ENCODE measurements around the gene SLC5A11. TPM values are rescaled to one million over a fixed set of nuclear protein-coding genes. Genes with fewer than 3 reads are reported as not detected.

SLC5A11 gene
- total and polyA plus RNA-seq, 2 of the 13 experiments (the other 11 are each of a cell fraction or from before 2014, with no cell fraction given), result 1.2 to 3.3 TPM

DNA sequence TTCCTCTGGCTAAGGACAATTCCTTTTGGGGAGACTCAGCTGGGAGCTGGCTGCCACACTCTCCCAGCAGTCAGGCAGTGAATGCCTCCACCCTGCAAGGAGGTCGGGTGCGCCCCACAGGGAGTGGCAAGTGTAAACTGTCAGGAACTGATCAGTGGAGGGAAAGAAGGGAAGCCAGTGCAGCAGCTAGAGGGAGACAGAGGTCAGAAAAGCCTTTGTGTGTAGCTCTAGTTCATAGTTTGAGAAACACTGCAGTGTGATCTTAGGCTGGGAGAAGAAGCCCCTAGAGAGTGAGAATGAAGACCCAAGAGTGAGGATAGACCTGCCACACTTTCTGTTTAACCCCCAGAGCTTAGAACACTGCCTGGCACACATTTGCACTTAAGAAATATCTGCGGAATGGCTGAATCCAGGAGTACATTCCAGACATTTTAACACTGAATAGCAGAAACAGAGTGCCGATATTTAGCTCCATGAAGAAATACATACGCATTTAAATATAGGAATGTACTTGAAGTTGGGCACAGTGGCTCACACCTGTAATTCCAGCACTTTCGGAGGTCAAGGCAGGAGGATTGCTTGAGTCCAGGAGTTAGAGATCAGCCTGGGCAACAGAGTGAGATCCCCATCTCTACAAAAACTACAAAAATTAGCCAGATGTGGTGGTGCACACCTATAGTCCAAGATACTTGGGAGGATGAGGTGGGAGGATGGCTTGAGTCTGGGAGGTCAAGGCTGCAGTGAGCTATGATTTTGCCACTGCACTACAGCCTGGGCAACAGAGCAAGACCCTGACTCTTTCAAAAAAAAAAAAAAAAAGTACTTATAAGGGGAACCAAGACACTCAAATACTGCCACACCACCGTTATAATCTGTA, 11.1 kb upstream of the SLC5A11 start (continued):
- TF ChIP-seq, protein P1, sequence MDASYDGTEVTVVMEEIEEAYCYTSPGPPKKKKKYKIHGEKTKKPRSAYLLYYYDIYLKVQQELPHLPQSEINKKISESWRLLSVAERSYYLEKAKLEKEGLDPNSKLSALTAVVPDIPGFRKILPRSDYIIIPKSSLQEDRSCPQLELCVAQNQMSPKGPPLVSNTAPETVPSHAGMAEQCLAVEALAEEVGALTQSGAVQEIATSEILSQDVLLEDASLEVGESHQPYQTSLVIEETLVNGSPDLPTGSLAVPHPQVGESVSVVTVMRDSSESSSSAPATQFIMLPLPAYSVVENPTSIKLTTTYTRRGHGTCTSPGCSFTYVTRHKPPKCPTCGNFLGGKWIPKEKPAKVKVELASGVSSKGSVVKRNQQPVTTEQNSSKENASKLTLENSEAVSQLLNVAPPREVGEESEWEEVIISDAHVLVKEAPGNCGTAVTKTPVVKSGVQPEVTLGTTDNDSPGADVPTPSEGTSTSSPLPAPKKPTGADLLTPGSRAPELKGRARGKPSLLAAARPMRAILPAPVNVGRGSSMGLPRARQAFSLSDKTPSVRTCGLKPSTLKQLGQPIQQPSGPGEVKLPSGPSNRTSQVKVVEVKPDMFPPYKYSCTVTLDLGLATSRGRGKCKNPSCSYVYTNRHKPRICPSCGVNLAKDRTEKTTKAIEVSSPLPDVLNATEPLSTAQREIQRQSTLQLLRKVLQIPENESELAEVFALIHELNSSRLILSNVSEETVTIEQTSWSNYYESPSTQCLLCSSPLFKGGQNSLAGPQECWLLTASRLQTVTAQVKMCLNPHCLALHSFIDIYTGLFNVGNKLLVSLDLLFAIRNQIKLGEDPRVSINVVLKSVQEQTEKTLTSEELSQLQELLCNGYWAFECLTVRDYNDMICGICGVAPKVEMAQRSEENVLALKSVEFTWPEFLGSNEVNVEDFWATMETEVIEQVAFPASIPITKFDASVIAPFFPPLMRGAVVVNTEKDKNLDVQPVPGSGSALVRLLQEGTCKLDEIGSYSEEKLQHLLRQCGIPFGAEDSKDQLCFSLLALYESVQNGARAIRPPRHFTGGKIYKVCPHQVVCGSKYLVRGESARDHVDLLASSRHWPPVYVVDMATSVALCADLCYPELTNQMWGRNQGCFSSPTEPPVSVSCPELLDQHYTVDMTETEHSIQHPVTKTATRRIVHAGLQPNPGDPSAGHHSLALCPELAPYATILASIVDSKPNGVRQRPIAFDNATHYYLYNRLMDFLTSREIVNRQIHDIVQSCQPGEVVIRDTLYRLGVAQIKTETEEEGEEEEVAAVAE (CRISPR knock-in tag; IDR thresholded peaks at IDR 0.05; ENCODE audit: borderline replicate concordance), result peak; percentile 41; the same call in 1 of the 2 replicates
- TF ChIP-seq SAP130 (CRISPR knock-in tag; IDR thresholded peaks at IDR 0.05; ENCODE audit: low read depth) (peak; percentile 59), FOXK2 (IDR thresholded peaks at IDR 0.05) (no peak), GLI4 (CRISPR knock-in tag; IDR thresholded peaks at IDR 0.05; ENCODE audit: borderline replicate concordance) (peak; percentile 27; the same call in 1 of the 2 replicates), ZSCAN21 (CRISPR knock-in tag; IDR thresholded peaks at IDR 0.05; ENCODE audit: borderline replicate concordance) (0 out of 2 replicates have a peak, but pooled peaks have one; percentile 33), KLF11 (CRISPR knock-in tag; IDR thresholded peaks at IDR 0.05) (no peak), ETV6 (CRISPR knock-in tag; conservative IDR thresholded peaks at IDR 0.05) (no peak), ETV5 (CRISPR knock-in tag; IDR thresholded peaks at IDR 0.05; ENCODE audit: borderline replicate concordance) (peak; percentile 50; the same call in 1 of the 2 replicates), MIER2 (CRISPR knock-in tag; IDR thresholded peaks at IDR 0.05) (peak; percentile 70; the same call in 1 of the 2 replicates), KMT2B (CRISPR knock-in tag; IDR thresholded peaks at IDR 0.05) (peak; percentile 38; the same call in 1 of the 2 replicates), KDM1A (CRISPR knock-in tag; IDR thresholded peaks at IDR 0.05) (no peak), FOXA1 (IDR thresholded peaks at IDR 0.05) (no peak), FOXA1 (CRISPR knock-in tag; IDR thresholded peaks at IDR 0.05) (peak; percentile 45; the same call in 1 of the 2 replicates), ZNF567 (CRISPR knock-in tag; IDR thresholded peaks at IDR 0.05; ENCODE audit: borderline replicate concordance) (no peak), MXD4 (CRISPR knock-in tag; IDR thresholded peaks at IDR 0.05) (0 out of 2 replicates have a peak, but pooled peaks have one; percentile 25), HDAC6 (IDR thresholded peaks at IDR 0.05; ENCODE audit: low read depth, low read length) (no peak)
- TF ChIP-seq, protein P2, sequence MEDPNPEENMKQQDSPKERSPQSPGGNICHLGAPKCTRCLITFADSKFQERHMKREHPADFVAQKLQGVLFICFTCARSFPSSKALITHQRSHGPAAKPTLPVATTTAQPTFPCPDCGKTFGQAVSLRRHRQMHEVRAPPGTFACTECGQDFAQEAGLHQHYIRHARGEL (CRISPR knock-in tag; IDR thresholded peaks at IDR 0.05), result peak; percentile 71; the same call in 1 of the 2 replicates
- TF ChIP-seq, protein P3, sequence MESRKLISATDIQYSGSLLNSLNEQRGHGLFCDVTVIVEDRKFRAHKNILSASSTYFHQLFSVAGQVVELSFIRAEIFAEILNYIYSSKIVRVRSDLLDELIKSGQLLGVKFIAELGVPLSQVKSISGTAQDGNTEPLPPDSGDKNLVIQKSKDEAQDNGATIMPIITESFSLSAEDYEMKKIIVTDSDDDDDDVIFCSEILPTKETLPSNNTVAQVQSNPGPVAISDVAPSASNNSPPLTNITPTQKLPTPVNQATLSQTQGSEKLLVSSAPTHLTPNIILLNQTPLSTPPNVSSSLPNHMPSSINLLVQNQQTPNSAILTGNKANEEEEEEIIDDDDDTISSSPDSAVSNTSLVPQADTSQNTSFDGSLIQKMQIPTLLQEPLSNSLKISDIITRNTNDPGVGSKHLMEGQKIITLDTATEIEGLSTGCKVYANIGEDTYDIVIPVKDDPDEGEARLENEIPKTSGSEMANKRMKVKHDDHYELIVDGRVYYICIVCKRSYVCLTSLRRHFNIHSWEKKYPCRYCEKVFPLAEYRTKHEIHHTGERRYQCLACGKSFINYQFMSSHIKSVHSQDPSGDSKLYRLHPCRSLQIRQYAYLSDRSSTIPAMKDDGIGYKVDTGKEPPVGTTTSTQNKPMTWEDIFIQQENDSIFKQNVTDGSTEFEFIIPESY (CRISPR knock-in tag; IDR thresholded peaks at IDR 0.05), result 0 out of 2 replicates have a peak, but pooled peaks have one; percentile 23
- TF ChIP-seq, protein P4, sequence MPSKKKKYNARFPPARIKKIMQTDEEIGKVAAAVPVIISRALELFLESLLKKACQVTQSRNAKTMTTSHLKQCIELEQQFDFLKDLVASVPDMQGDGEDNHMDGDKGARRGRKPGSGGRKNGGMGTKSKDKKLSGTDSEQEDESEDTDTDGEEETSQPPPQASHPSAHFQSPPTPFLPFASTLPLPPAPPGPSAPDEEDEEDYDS (CRISPR knock-in tag; IDR thresholded peaks at IDR 0.05), result 0 out of 2 replicates have a peak, but pooled peaks have one; percentile 33
- TF ChIP-seq, protein P5, sequence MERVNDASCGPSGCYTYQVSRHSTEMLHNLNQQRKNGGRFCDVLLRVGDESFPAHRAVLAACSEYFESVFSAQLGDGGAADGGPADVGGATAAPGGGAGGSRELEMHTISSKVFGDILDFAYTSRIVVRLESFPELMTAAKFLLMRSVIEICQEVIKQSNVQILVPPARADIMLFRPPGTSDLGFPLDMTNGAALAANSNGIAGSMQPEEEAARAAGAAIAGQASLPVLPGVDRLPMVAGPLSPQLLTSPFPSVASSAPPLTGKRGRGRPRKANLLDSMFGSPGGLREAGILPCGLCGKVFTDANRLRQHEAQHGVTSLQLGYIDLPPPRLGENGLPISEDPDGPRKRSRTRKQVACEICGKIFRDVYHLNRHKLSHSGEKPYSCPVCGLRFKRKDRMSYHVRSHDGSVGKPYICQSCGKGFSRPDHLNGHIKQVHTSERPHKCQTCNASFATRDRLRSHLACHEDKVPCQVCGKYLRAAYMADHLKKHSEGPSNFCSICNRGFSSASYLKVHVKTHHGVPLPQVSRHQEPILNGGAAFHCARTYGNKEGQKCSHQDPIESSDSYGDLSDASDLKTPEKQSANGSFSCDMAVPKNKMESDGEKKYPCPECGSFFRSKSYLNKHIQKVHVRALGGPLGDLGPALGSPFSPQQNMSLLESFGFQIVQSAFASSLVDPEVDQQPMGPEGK (CRISPR knock-in tag; IDR thresholded peaks at IDR 0.05), result 0 out of 2 replicates have a peak, but pooled peaks have one; percentile 21

All from HepG2 (cell line).